OCI-LY1 (cell line): ENCODE results near the gene SHROOM1.

ENCODE experiments used
- H2AFZ ChIP-seq: fragments of 200-600 bp; sonication (generic), shearing (Covaris generic); 2 replicates; pipeline ENCODE4 v1.6.0; 2014; ENCODE audit warnings: antibody characterized with exemption, mild to moderate bottlenecking, low read length
- H3F3A ChIP-seq: fragments of 200-600 bp; sonication (generic), shearing (Covaris generic); 2 replicates; pipeline ENCODE4 v1.6.0; 2014; ENCODE audit warnings: mild to moderate bottlenecking, antibody characterized with exemption, low read length, moderate library complexity; ENCODE audit not compliant: insufficient read depth
- H3K27ac ChIP-seq: fragments of 200-600 bp; sonication (generic); 2 replicates; pipeline ENCODE4 v1.5.1; 2014; ENCODE audit warnings: low read length, mixed run types, mild to moderate bottlenecking, low read depth; ENCODE audit not compliant: poor library complexity, severe bottlenecking
- H3K27me3 ChIP-seq: fragments of 200-600 bp; sonication (generic); 2 replicates; pipeline ENCODE4 v1.6.0; 2014; ENCODE audit warnings: antibody characterized with exemption, mild to moderate bottlenecking, low read length, moderate library complexity; ENCODE audit not compliant: insufficient read depth
- H3K36me3 ChIP-seq: fragments of 200-600 bp; sonication (generic); 2 replicates; pipeline ENCODE4 v1.6.1; 2014; ENCODE audit warnings: mild to moderate bottlenecking, antibody characterized with exemption, low read length, moderate library complexity, mixed read lengths; ENCODE audit not compliant: insufficient read depth
- H3K4me1 ChIP-seq: fragments of 200-600 bp; sonication (generic); 2 replicates; pipeline ENCODE4 v1.5.1; 2014; ENCODE audit warnings: mild to moderate bottlenecking, low read length, moderate library complexity; ENCODE audit not compliant: insufficient read depth, severe bottlenecking
- H3K4me2 ChIP-seq: fragments of 200-600 bp; sonication (generic), shearing (Covaris generic); 2 replicates; pipeline ENCODE4 v1.6.1; 2014; ENCODE audit warnings: low read length
- H3K4me3 ChIP-seq: fragments of 200-600 bp; sonication (generic); 2 replicates; pipeline ENCODE4 v1.5.1; 2014; ENCODE audit warnings: low read length, low read depth, mild to moderate bottlenecking, mixed read lengths; ENCODE audit not compliant: poor library complexity, severe bottlenecking
- H3K79me2 ChIP-seq: fragments of 200-600 bp; shearing (Covaris generic); 2 replicates; pipeline ENCODE4 v1.6.1; 2016; ENCODE audit warnings: mixed run types, low read length, mixed read lengths; ENCODE audit not compliant: insufficient read depth
- H3K9ac ChIP-seq: fragments of 200-600 bp; sonication (generic), shearing (Covaris generic); 2 replicates; pipeline ENCODE4 v1.6.1; 2014; ENCODE audit warnings: mild to moderate bottlenecking, low read length, mixed read lengths
- H3K9me2 ChIP-seq: fragments of 200-600 bp; sonication (generic), shearing (Covaris generic); 2 replicates; pipeline ENCODE4 v1.6.1; 2014; ENCODE audit warnings: low read depth, mild to moderate bottlenecking, low read length, mixed read lengths
- H3K9me3 ChIP-seq: fragments of 200-600 bp; shearing (Covaris generic); 2 replicates; pipeline ENCODE4 v1.6.1; 2014; ENCODE audit warnings: low read length, mixed read lengths
- H4K20me1 ChIP-seq: fragments of 200-600 bp; sonication (generic), shearing (Covaris generic); 2 replicates; pipeline ENCODE4 v1.6.0; 2016; ENCODE audit warnings: mild to moderate bottlenecking, low read length; ENCODE audit not compliant: insufficient read depth
- CTCF ChIP-seq: fragments of 200-600 bp; sonication (generic), shearing (Covaris generic); IDR thresholded peaks from 2 replicates; pipeline ENCODE4 v1.5.1; 2017; ENCODE audit warnings: mild to moderate bottlenecking, antibody characterized with exemption, low read length, moderate library complexity, mixed read lengths
- EZH2 ChIP-seq: fragments of 200-600 bp; sonication (generic), shearing (Covaris generic); IDR thresholded peaks from 2 replicates; pipeline ENCODE4 v1.8.0; 2017; ENCODE audit warnings: borderline replicate concordance, mixed run types, mild to moderate bottlenecking, antibody characterized with exemption, low read length, moderate library complexity, mixed read lengths

SHROOM1 gene

GRCh38 chr5:132785864-132786263, 44.6 kb downstream of the SHROOM1 start:
- Histone ChIP-seq H3K79me2 (no peaks in the 10 kb centered on the region), H3K9ac (no peak overlapping the region), H3K9me3 (no peaks in the 10 kb centered on the region), H2AFZ (no peak overlapping the region), H3K4me1 (no peaks in the 10 kb centered on the region), H3K9me2 (no peaks in the 10 kb centered on the region), H4K20me1 (no peaks in the 10 kb centered on the region), H3K4me2 (no peak overlapping the region), H3K4me3 (no peak overlapping the region), H3K27ac (no peak overlapping the region), H3F3A (no peaks in the 10 kb centered on the region), H3K27me3 (no peaks in the 10 kb centered on the region; the same call in 1 of the 2 replicates), H3K36me3 (no peaks in the 10 kb centered on the region)
- TF ChIP-seq CTCF (no peak), EZH2 (no peak)

GRCh38 chr5:132785365-132785764, 45.1 kb downstream of the SHROOM1 start:
- H3K27ac ChIP-seq: no peak overlapping the region
- no peaks in the 10 kb centered on the region for H3K4me1 ChIP-seq
- no peaks in the 10 kb centered on the region for H4K20me1 ChIP-seq
- no peaks in the 10 kb centered on the region for H3K9me2 ChIP-seq
- H3K9me3 ChIP-seq: no peaks in the 10 kb centered on the region
- H3K4me2 ChIP-seq: no peak overlapping the region
- no peaks in the 10 kb centered on the region for H3K36me3 ChIP-seq
- no peaks in the 10 kb centered on the region for H3K79me2 ChIP-seq
- TF ChIP-seq EZH2 (no peak), CTCF (no peak)
- H3K27me3 ChIP-seq: no peaks in the 10 kb centered on the region; the same call in 1 of the 2 replicates
- no peak overlapping the region for H3K4me3 ChIP-seq
- no peak overlapping the region for H3K9ac ChIP-seq
- H3F3A ChIP-seq: no peaks in the 10 kb centered on the region
- H2AFZ ChIP-seq: no peak overlapping the region

- Histone ChIP-seq H2AFZ (no peak overlapping the region), H3K27ac (no peak overlapping the region), H3K36me3 (no peaks in the 10 kb centered on the region), H3K9me3 (no peaks in the 10 kb centered on the region), H3K27me3 (no peaks in the 10 kb centered on the region; the same call in 1 of the 2 replicates), H3K4me2 (no peak overlapping the region), H3K9ac (no peak overlapping the region), H3K4me3 (no peak overlapping the region), H4K20me1 (no peaks in the 10 kb centered on the region), H3K9me2 (no peaks in the 10 kb centered on the region), H3K79me2 (no peaks in the 10 kb centered on the region), H3F3A (no peaks in the 10 kb centered on the region), H3K4me1 (no peaks in the 10 kb centered on the region)
- no peak for TF ChIP-seq EZH2
- TF ChIP-seq CTCF: no peak
Observed at GRCh38 chr5:132782101-132782500, 48.3 kb downstream of the SHROOM1 start.
